ENCODE results near the gene GPATCH2L. TPM values are rescaled to one million over a fixed set of nuclear protein-coding genes. Genes with fewer than 3 reads are reported as not detected.

The GPATCH2L gene
- total and polyA plus RNA-seq, 7 donors, result 6.2 to 42.6 (median 29.9) TPM

DNA sequence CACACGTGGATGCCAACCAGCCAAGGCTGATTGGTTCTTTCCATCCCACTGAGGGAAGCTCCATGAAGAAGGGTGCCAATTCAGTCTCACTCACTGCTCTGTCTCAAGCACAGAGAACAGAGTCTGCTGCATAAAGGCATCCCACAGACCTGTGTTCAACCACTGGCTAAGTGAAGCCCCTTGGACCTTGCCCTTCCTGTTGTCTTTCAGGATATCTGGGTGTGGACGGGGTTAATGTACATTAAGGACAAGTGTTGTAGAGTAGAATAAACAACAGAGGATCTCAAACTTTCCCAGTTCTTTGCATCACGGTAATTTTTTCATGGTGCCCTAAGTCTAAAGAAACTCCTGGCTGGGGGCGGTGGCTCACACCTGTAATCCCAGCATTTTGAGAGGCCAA, 33.1 kb upstream of the GPATCH2L start:
- no peak for TF ChIP-seq CTCF (IDR thresholded peaks at IDR 0.05)
- H3K27ac ChIP-seq, result no peak overlapping the region
- no peaks in the 10 kb centered on the region for H3K4me1 ChIP-seq
- DNase-seq, result no peak
- H3K36me3 ChIP-seq (ENCODE audit: insufficient read depth in 1 of 2, low read depth in 1 of 2), result no peaks in the 10 kb centered on the region
- 79 to 87% (median 81%) methylated on average over 4 of the region's 4 CpGs for WGBS, 3 donors
- no peak for ATAC-seq
- peaks cover 0 to 3% (median 0%) of the 10 kb centered on the region in 3 donors for H3K27me3 ChIP-seq (ENCODE audit: insufficient read depth in 3 of 3, low read length in 2 of 3)
- H3K4me3 ChIP-seq, result no peak overlapping the region
- no peaks in the 10 kb centered on the region for H3K9me3 ChIP-seq
- intact Hi-C loops (cut with DNase I), result no loop called here

- 66 to 94% (median 69%) methylated on average over 4 of the region's 4 CpGs for WGBS, 3 donors
Observed at GRCh38 chr14:76121089-76121748, 30.5 kb upstream of the GPATCH2L start.

DNA sequence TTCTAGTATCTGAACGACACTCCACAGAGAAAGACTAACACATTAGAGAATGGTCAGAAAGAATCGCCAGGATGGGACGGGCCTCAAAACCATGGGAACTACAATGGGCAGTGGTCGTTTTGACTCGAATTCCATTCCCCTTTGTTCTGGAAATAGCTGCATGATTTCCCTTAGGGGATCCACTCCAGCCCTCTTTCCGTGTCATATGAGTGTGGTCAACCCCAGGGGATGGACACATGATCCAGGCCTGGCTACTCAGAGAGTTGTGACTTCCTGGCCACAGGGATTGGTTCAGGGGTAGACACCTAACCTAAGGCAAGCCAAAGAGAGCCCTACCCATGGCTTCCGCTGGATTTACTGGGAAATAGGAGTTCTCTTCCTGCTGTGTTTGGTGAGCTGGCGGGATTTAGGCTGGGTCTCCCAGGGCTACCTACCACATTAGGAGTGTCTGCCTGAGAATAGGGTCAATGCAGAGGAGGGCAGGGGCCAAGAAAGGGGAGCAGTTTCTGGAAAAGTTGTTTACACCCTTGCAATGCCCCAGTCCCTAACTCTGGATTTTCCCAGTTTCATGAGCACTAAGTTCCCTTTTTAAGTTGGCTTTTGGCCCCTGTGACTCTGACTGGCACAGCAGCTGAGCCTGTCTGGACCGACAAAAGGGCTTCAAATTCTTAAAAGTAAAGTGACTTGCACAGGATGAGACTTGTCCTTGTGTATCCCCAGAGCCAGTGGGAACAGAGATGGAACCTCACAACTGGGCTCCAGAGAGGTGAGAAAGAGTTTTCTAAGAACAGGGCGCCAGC, 28.1 kb upstream of the GPATCH2L start:
- no peak overlapping the region for H3K27ac ChIP-seq
- TF ChIP-seq CTCF (IDR thresholded peaks at IDR 0.05), result no peak
- no peaks in the 10 kb centered on the region for H3K4me1 ChIP-seq
- no peak overlapping the region for H3K4me3 ChIP-seq
- peaks cover 0 to 7% (median 0%) of the 10 kb centered on the region in 3 donors for H3K27me3 ChIP-seq (ENCODE audit: insufficient read depth in 3 of 3, low read length in 2 of 3)
- DNase-seq (no peak), ATAC-seq (no peak)
- H3K9me3 ChIP-seq, result no peaks in the 10 kb centered on the region
- 67 to 76% (median 68%) methylated on average over 10 of the region's 10 CpGs for WGBS, 3 donors
- no peaks in the 10 kb centered on the region for H3K36me3 ChIP-seq (ENCODE audit: insufficient read depth in 1 of 2, low read depth in 1 of 2)
- intact Hi-C loops (cut with DNase I), result no loop called here

More at GRCh38 chr14:76121089-76121748, 30.5 kb upstream of the GPATCH2L start:
- Histone ChIP-seq H3K9me3 (no peaks in the 10 kb centered on the region), H3K36me3 (ENCODE audit: insufficient read depth in 1 of 2, low read depth in 1 of 2) (no peaks in the 10 kb centered on the region), H3K4me3 (no peak overlapping the region), H3K4me1 (no peaks in the 10 kb centered on the region), H3K27ac (no peak overlapping the region), H3K27me3 (ENCODE audit: insufficient read depth in 3 of 3, low read length in 2 of 3) (no peaks in the 10 kb centered on the region)
- TF ChIP-seq CTCF (IDR thresholded peaks at IDR 0.05), result no peak
- ATAC-seq, result no peak
- intact Hi-C loops (cut with DNase I), result no loop called here
- DNase-seq, result no peak

DNA sequence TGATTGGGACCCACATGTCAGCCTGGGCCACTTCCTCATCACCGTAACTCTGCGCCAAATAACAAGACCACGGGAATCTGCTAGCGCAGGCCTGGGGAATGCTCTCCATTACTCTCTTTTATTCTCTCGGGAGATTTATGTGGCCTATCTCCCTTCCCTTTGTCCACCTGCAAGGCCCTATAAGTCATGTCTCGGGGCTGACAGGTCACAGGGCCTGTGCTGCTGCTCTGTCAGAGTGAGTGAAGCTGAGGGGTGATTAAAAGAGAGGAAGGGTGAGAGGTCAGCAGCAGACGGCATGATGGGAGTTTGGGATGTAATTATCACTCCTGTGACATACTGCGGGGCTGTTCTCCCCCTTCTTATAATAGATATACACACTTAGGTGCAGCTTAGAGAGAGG, 26.2 kb upstream of the GPATCH2L start:
- DNase-seq, result no peak
- Histone ChIP-seq H3K4me1 (no peaks in the 10 kb centered on the region), H3K4me3 (no peak overlapping the region), H3K27me3 (ENCODE audit: insufficient read depth in 3 of 3, low read length in 2 of 3) (peaks cover 0 to 11% (median 3%) of the 10 kb centered on the region in 3 donors), H3K36me3 (ENCODE audit: insufficient read depth in 1 of 2, low read depth in 1 of 2) (no peaks in the 10 kb centered on the region), H3K27ac (no peak overlapping the region), H3K9me3 (no peaks in the 10 kb centered on the region)
- 49 to 56% (median 52%) methylated on average over 8 of the region's 8 CpGs for WGBS, 3 donors
- intact Hi-C loops (cut with DNase I), result no loop called here
- TF ChIP-seq CTCF (IDR thresholded peaks at IDR 0.05), result no peak
- ATAC-seq, result no peak

Data from psoas muscle (tissue), 8 donors.